GM19240 (cell line): ENCODE results near the gene PCDHGC4.

Source experiments
- DNase-seq: peaks from one replicate; pipeline ENCODE4 v3.0.0; 2011; ENCODE audit warnings: low spot score; ENCODE audit not compliant: insufficient read length

PCDHGC4 gene

GRCh38 chr5:141490271-141490670, 5.4 kb downstream of the PCDHGC4 start:
- no peak for DNase-seq

GRCh38 chr5:141490771-141491170, 5.9 kb downstream of the PCDHGC4 start:
- DNase-seq, result no peak

GRCh38 chr5:141491323-141492167, 6.7 kb downstream of the PCDHGC4 start:
- DNase-seq, result no peak

GRCh38 chr5:141492168-141492885, 7.5 kb downstream of the PCDHGC4 start:
- no peak for DNase-seq

GRCh38 chr5:141493500-141494422, 8.9 kb downstream of the PCDHGC4 start:
- DNase-seq, result no peak

- no peak for DNase-seq
These were observed 10.1 kb downstream of the PCDHGC4 start for GRCh38 chr5:141494761-141495452.

GRCh38 chr5:141495453-141495811, 10.6 kb downstream of the PCDHGC4 start:
- no peak for DNase-seq

GRCh38 chr5:141496038-141496437, 11.2 kb downstream of the PCDHGC4 start:
- DNase-seq, result no peak

GRCh38 chr5:141501761-141502160, 16.9 kb downstream of the PCDHGC4 start:
- DNase-seq, result no peak

GRCh38 chr5:141503681-141504080, 18.9 kb downstream of the PCDHGC4 start:
- DNase-seq, result no peak

GRCh38 chr5:141504216-141504615, 19.4 kb downstream of the PCDHGC4 start:
- DNase-seq, result no peak

- no peak for DNase-seq
These were observed 21.7 kb downstream of the PCDHGC4 start for GRCh38 chr5:141506381-141507155.

GRCh38 chr5:141507387-141508091, 22.7 kb downstream of the PCDHGC4 start:
- DNase-seq, result no peak

GRCh38 chr5:141508440-141508797, 23.6 kb downstream of the PCDHGC4 start:
- DNase-seq, result no peak

GRCh38 chr5:141508798-141509611, 24.2 kb downstream of the PCDHGC4 start:
- DNase-seq, result no peak

GRCh38 chr5:141510160-141510559, 25.3 kb downstream of the PCDHGC4 start:
- DNase-seq, result no peak

- DNase-seq, result no peak
These were observed 26.2 kb downstream of the PCDHGC4 start for GRCh38 chr5:141510850-141511601.

- DNase-seq, result no peak
These were observed 27.0 kb downstream of the PCDHGC4 start for GRCh38 chr5:141511771-141512325.
